CD4-positive, alpha-beta T cell treated with Interferon alpha-2 for 1 hour (primary cell): ENCODE measurements around the gene TOP1.
A peak's percentile ranks its signal among the peaks of the same experiment; 100 is the strongest.
"Not testable (repeated sequence)": the region's sequence is repeated elsewhere in the genome, so short reads cannot be mapped to it uniquely, and the experiment has no call there.

Source experiments
- DNase-seq, 2 donors: peaks; one replicate each; pipeline ENCODE4 v3.0.0-alpha.2; 2020 to 2022

The TOP1 gene

DNA sequence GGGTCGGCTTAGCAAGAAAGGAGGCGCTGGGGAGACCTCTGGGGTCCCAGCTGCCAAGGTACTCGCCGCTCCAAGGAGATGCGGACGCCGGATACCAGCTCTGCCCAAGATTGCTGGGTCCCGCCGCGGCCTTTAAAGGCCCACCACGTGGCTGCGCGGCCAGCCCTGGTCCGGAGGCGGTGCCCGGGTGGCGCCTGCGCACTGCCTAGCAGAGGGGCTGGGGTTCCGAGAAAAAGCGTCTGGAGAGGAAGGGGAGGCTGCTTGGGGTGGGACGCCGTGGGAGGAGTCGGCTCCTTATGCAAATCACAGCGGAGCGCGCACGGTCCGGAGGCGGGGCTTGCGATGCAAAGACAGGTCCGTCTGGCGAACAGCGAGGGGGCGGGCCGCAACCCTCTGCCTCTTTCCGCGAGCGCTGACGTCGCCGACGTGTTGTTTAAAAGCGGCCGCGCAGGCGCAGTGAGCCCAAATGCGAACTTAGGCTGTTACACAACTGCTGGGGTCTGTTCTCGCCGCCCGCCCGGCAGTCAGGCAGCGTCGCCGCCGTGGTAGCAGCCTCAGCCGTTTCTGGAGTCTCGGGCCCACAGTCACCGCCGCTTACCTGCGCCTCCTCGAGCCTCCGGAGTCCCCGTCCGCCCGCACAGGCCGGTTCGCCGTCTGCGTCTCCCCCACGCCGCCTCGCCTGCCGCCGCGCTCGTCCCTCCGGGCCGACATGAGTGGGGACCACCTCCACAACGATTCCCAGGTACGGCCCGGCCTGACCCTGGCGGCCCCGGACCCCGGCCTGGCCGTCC lies at the start of gene TOP1:
TSS of gene TOP1 (plus strand) at position 464 of the 791 bp plus-strand sequence. CDS start at position 710, 246 bp downstream.
- DNase-seq: peak; percentile 100

DNA sequence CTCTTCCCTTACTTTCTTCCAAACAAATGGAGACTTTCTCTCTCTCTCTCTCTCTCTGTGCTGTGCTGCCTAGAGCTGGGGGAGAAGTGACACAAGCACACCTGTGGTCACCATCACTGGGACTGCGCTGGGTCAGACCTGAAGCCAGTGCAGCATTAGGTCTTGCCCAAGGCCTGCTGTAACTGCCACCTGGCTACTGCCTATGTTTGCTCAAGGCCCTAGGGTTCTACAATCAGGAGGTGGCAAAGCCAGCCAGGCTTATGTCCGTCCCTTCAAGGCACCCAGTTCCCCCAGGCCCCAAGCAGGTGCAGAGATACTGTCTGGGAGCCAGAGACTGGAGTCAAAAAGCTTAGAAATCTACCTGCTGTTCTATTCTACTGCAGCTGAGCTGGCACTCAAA lies 49.4 kb upstream of the TOP1 start:
- no peak for DNase-seq

DNA sequence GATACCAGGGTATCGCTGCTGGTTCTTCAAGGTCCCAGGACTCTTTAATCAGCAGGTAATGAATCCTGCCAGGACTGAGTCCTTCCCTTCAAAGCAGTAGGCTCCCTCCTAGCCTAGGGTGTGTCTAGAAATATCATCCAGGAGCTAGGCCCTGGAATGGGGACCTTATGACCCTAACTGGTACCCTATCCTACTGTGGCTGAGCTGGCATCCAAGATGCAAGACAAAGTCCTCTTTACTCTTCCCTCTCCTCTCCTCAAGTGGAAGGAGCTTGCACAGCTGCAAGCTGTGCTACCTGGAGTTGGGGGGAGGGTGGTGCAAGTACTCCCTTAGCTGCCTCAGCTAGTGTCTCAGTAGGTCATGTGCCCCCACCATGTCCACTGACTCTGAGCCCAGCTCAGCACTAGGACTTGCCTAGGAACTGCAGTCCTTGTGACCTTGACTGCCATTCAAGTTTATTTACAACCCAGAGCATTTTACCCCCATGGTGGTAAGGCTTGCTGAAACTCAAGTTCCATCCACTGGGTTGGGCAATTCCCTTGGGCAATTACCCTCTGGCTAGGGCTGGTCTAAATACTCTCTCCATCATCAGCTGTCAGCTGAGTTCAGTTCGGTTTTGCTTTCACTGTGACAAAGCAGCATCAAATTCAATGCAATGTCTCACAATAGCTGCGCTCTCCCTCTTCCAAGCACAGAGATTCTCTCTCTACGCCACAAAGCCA lies 48.4 kb upstream of the TOP1 start:
- DNase-seq: no peak

DNA sequence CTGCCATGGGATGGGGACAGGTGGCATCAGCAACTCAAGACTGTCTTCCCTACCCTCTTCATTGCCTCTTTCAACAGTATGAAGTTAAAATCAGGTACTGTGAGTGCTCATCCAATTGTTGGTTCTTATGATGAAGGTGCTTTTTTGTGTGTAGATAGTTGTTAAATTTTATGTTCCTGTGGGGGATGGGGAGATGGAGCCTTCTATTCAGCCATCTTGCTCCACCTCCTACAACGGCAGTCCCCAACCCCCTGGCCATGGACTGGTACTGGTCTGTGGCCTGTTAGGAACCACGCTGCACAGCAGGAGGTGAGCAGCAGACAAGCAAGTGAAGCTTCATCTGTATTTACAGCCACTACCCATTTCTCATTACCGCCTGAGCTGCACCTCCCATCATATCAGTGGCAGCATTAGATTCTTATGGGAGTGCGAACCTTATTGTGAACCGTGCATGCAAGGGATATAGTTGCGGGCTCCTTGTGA lies 47.8 kb upstream of the TOP1 start:
- DNase-seq: no peak

DNA sequence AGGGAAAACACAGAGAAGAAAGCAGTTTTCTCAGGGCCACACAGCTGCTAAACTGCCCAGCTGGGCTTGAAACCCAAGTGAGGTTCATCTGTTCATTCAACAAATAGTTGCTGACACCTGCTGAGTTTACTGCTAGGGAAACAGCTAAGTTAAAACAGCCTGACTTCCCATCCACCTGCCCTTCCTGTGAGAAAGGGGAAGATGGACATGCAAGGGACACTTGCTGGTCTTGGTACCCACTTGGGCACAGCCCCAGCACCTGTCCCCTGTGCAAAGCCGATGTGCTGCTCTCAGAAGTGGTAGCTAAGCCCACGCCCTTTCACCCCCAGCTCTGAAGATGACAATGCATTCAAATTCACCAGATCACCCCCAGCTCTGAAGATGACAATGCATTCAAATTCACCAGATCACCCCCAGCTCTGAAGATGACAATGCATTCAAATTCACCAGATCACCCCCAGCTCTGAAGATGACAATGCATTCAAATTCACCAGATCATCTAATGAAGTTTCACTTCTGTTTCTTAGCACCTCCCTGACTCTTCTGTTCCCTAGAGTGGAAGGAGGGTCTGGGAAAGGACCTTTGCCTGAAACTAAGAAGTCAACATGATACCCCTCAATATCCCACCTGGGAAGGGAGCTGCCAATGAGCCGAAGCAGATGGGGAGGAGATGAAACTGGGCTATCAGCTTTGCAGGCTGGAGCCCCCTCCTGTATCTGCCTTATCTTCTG lies 46.0 kb upstream of the TOP1 start:
- no peak for DNase-seq

DNA sequence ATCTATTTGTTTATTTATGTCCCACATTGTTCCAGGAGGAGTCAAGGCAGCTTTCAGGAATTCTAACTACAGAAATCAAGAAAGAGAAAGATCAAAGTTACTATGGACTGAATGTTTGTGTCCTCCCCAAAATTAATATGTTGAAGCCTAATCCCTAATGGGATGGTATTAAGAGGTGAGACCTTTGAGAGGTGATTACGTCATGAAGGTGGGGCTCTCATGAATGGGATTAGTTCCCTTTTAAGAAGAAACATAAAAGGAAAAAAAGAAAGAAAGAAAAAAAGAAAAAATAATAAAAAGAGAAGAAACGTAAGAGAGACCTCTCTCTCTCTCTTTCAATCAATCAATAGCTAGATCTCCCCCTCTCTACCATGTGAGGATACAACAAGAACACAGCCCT lies 44.7 kb upstream of the TOP1 start:
- DNase-seq: no peak

DNA sequence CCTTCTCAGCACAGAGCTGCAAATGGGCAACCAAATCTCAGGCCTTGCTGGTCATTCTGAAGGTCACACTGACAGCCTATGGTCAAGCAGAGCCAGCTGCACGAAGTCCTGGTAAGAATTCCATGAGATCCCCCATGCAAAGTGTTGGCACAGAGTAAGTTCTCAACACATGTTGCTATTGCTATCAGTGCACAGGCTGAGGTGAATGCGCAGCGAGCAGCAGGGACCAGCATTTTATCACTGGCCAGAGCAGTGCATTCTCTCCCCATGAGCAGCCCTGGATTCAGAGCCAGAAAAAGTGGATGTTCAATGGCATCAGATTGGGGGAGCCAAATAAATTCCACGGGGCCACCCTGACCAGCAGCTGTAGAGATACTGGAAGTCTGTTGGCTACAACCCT lies 44.1 kb upstream of the TOP1 start:
- no peak for DNase-seq

DNA sequence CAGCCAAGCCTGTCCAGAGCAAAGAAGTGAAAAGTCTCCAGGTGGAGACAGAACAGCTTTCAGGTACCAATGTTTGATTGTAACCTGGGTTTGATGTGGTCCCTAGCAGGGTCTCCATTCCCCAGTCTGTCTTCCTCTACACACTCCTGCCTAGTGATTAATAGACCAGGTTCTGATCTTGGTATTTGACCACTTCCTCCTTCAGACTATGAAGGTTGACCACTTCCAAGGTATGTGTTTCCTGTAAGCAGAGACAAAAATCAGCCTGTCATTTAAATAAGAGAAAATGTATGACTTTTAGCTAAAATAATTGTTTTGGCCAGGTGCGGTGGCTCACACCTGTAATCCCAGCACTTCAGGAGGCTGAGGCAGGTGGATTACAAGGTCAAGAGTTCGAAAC lies 41.8 kb upstream of the TOP1 start:
- DNase-seq: peak in 1 of 2 donors; percentile 35

DNA sequence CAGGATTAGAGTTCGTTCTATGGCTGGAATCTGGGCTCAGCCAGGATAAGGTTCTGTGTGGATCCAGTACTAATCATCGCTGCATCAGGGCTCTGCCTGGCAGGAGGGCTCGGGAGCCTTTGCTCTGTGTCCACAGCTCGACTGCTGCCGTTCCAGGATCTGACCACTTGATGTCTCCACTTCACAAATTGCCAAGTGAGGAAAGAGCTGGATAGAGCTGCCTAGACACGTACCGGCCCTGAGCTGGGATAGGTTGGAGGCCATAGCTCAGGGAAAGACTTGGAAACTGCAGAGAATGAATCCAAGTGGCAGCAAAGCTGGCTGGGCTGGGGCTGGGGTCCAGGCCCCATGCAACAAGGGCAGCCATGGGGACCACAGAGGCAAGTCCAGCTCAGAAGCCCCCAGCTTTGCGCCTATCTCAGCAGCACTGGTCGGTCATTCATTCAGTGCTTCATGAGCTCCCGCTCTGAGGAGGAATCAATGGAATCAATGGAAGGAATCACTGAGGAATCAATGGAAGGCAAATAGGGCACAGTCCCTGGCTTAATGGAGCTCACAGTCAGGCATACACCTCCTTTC lies 38.0 kb upstream of the TOP1 start:
- peak; percentile 70 to 77 for DNase-seq

DNA sequence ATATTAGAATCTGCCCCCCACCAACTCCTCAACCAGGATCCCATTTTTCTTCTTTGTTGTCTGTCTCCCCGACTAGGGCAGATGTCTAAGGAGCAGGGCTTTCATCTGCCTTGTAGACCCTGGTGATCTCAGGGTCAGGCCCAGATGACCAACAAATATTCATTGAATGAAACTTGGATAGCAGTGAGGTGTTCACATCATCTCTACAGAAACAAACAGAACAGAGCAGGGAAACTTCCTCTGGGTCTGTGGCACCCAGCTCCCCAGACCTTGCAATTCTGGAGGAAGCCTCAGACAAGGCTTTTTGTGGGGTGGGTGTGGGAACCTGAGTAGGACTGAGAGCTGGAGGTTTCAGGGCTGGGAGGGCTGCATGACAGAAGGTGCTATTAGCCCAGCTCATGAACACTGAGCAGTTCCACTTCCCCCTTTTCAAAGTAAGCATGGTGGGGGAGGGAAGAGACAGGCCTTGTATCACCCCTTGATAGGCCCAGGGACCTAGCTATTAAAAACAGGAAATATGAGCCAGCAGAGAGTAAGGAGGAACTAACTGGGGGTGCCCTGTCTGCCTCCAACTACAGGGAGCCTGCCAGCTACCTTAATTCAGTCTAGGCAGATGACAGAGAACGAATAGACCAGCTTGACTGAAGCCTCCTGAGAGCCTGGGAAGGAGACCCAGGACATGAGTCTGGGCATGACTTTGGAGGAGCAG lies 37.3 kb upstream of the TOP1 start:
- DNase-seq: peak; percentile 39 to 82

DNA sequence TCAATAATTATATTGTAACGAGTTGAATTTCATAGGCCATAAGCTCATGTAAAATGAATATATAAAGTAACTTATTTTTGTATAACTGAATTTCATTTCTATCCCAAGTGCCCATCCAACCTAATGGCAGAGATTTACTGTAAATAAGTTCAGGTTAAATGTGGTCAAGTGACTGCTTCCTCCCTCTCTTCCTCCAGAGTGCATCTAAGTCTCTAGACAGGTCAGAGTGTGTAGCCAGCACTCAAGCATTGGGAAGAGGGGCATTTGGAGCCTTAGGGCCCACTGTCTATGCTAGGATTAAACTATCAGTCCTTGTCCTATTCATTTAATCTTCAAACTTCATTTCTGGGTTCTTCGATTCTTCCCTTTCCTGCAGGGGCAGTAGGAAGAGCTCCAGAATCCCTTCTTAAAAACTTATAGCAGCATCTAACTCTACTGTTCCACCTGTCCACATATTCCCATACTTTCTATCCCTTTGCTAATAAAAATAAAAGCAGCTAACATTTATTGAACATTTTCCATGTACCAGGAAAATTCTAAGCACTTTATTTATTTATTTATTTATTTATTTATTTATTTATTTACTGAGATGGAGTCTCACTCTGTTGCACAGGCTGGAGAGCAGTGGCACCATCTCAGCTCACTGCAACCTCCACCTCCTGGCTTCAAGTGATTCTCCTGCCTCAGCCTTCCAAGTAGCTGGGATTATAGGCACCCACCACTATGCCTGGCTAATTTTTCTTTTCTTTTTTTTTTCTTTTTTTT lies 36.1 kb upstream of the TOP1 start:
- no peak for DNase-seq

DNA sequence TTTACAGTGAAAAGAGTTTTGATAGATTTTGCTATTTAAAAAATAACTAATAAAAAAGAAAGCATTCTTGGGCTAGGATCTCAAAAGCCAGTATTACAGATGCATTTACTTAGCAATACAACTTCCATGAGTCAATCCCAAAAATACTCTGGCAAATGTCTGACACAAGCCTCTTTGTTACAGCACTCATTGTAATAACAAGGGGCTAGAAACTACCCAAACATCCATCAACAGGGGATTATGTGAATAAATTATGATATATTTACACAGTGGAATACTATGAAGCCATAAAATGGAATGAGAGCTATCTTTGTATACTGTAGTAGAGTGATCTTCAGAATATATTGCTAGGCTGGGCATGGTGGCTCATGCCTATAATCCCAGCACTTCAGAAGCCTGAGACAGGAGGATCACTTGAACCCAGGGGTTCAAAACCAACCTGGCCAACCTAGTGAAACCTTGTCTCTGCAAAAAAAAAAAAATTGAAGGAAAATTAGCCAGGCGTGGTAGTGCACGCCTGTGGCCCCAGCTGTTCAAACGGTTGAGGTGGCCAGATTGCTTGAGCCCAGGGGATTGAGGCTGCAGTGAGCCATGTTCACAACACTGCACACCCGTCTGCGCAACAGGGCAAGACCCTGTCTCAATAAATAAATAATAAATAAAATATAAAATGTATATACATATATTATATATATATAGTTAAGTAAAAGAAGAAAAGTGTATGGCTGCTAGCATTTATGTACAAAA lies 34.7 kb upstream of the TOP1 start:
- DNase-seq: no peak

DNA sequence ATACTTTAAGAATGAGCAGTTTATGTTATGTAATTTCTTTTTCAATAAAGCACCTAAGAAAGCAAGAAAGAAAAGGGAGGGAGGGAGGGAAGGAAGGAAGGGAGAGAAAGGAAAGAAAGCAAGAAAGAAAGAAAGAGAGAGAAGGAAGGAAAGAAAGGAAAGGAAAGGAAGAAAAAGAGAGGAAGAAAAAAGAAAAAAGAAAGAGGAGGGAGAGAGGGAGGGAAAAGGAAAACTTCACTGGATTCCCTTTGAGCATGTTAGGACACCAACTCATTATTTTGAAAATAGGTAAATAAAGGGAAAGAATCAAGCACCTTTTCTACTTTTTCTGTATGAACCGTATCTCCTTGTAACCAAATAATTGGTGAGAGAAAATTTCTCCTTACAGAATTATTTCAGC lies 32.3 kb upstream of the TOP1 start:
- DNase-seq: no peak

DNA sequence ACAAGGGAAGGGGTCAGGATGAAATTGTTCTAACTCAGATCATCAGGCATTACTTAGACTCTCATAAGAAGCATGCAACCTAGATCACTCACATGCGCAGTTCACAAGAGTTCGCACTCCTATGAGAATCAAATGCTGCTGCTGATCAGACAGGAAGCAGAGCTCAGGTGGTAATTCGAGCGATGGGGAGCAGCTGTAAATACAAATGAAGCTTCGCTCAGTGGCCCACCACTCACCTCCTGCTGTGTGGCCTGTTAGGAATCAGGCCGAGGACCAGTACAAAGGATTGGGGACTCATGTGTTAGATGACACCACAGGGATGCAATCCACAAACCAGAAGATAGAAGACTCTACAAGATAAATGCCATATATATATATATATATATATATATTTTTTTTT lies 31.5 kb upstream of the TOP1 start:
- no peak for DNase-seq

DNA sequence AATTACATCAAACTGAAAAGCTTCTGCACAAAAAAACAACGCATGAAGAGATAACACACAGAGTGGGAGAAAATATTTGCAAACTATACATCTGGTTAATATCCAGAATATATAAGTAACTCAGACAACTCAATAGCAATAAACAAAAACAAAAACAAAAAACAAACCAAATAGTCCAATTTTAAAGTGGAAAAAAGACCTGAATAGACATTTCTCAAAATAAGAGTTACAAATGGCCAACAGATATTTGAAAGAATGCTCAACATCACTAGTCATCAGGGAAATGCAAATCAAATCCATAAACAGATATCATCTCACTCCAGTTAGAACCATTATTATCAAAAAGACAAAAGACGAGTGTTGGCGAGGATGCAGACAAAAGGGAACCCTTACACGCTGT lies 28.8 kb upstream of the TOP1 start:
- no peak for DNase-seq

DNA sequence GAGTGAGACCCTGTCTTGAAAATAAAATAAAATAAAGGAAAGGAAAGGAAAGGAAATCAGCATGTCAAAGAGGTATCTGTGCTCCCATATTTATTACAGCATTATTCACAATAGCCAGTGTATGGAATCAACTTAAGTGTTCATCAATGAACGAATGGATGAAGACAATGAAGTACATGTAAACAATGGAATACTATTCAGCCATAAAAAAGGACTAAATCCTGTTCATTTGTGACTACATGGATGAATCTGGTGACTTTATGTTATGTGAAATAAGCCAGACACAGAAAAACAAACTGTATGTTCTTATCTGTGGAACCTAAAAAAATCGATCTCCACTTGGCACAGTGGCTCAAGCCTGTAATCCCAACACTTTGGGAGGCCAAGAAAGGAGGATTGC lies 28.0 kb upstream of the TOP1 start:
- DNase-seq: no peak

DNA sequence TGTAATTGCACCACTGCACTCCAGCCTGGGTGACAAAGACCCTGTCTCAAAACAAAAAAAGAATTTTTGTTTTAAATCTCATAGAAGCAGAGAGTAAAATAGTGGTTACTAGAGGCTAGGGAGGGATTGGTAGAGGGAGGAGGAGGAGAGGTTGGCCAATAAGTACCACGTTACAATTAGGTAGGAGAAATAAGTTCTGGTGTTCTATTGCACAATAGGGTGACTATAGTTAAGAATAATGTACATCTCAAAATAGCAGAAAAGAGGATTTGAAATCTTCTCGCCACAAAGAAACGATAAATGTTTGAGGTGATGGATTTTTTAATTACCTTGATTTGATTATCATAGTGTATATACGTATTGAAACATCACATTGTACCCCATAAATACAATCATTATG lies 27.1 kb upstream of the TOP1 start:
- no peak for DNase-seq

DNA sequence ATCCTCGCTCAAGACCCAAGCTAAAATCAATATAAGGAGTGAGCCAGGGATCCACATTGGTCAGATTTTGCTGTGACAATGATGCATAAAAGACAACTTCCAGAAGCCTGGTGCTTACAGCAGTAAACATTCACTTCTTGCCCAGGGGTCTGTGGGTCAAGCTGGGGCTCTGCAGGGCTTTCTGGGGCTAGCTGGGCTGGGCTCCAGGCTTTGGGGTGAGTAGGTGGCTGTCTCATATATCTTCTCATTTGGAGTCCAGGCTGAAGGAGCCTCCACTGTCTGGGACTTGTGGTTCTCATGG lies 25.8 kb upstream of the TOP1 start:
- no peak for DNase-seq

DNA sequence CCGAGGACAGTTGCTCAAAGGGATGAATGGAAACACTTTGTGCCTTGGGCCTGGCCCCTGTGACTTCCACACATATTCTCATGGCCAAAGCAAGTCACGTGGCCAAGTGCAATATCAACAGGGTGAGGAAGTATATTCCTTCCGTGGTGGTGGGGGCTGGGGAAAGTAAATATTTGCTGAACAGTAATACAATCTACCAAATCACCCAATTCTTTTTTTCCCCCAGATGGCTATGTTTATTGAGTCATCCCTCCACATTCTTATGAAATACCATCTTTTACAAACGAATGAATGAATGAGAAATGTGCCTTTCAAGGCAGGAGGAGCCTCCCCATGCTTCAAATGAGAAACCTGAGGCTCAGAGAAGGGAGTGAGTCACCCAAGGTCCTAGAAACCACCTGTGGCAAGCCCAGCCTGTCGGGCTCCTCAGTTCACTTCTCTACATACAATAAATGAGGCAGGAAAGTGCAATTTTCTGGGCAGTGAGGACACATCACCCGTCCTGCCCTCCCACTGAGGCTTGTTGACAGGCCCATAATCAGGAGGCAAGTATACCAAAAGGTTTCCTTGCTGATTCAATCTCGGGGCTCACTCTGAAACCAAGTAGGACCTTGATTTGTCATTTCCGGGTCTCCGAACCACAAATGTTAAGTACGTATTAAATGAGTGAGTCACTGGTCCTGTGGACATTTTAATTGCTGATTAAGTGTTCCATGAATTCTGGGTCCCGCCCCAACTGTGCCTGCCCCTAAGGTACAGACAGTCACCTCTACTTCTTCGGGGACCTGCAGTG lies 25.3 kb upstream of the TOP1 start:
- DNase-seq: peak; percentile 65 to 80

DNA sequence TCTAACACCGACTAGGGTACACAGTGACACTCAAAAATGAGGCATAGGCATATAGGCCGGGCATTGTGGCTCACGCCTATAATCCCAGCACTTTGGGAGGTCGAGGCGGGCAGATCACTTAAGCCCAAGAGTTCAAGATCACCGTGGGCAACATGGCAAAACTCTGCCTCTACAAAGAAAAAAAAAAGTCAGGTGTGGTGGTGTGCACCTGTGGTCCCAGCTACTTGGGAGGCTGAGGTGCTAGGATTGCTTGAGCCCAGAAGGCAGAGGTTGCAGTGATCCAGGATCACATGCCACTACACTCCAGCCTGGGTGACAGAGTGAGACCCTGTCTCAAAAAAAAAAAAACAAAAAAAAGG lies 24.7 kb upstream of the TOP1 start:
- not testable (repeated sequence) for DNase-seq
